HG02678 (cell line): ENCODE results near the gene MRTFB.

Experiments used
- ATAC-seq: cut with Tn5 transposase; IDR thresholded peaks from one replicate; pipeline ENCODE4 v1.9.1; 2021; ENCODE audit warnings: mild to moderate bottlenecking, moderate library complexity; ENCODE audit not compliant: unreplicated experiment

MRTFB gene

GRCh38 chr16:14306485-14307058 lies 235.5 kb downstream of the MRTFB start:
- no peak for ATAC-seq

- ATAC-seq: no peak
Measured at GRCh38 chr16:14307059-14307526, 236.0 kb downstream of the MRTFB start.

GRCh38 chr16:14307527-14308367 lies 236.6 kb downstream of the MRTFB start:
- no peak for ATAC-seq

- ATAC-seq: no peak
Measured at GRCh38 chr16:14308368-14308723, 237.2 kb downstream of the MRTFB start.

GRCh38 chr16:14309001-14309886 lies 238.1 kb downstream of the MRTFB start:
- no peak for ATAC-seq

- no peak for ATAC-seq
Measured at GRCh38 chr16:14309906-14310305, 238.8 kb downstream of the MRTFB start.

GRCh38 chr16:14310519-14310991 lies 239.4 kb downstream of the MRTFB start:
- peak; percentile 63 for ATAC-seq

- no peak for ATAC-seq
Measured at GRCh38 chr16:14314116-14314515, 243.0 kb downstream of the MRTFB start.

- ATAC-seq: no peak
Measured at GRCh38 chr16:14315683-14316320, 244.7 kb downstream of the MRTFB start.
